ENCODE measurements around the gene HIBADH.

Gene HIBADH

GRCh38 chr7:27662490-27663205 lies at the start of gene HIBADH:
TSS of gene HIBADH (minus strand) at chr7:27662883. CDS start at chr7:27662788, 95 bp downstream.
- peak; percentile 98 for DNase-seq (ENCODE audit: low spot score)

GRCh38 chr7:27712217-27712616 lies 49.5 kb upstream of the HIBADH start:
- DNase-seq (ENCODE audit: low spot score), result no peak

- DNase-seq (ENCODE audit: low spot score), result no peak
Observed at GRCh38 chr7:27709137-27710075, 46.7 kb upstream of the HIBADH start.

- no peak for DNase-seq (ENCODE audit: low spot score)
Observed at GRCh38 chr7:27708485-27708884, 45.8 kb upstream of the HIBADH start.

GRCh38 chr7:27705200-27705594 lies 42.5 kb upstream of the HIBADH start:
- DNase-seq (ENCODE audit: low spot score), result no peak

GRCh38 chr7:27704422-27705199 lies 41.9 kb upstream of the HIBADH start:
- DNase-seq (ENCODE audit: low spot score), result no peak

GRCh38 chr7:27703181-27703580 lies 40.5 kb upstream of the HIBADH start:
- no peak for DNase-seq (ENCODE audit: low spot score)

- DNase-seq (ENCODE audit: low spot score), result no peak
Observed at GRCh38 chr7:27700501-27700900, 37.8 kb upstream of the HIBADH start.

- DNase-seq (ENCODE audit: low spot score), result no peak
Observed at GRCh38 chr7:27699751-27700150, 37.1 kb upstream of the HIBADH start.

GRCh38 chr7:27697861-27698430 lies 35.3 kb upstream of the HIBADH start:
- no peak for DNase-seq (ENCODE audit: low spot score)

GRCh38 chr7:27695096-27695495 lies 32.4 kb upstream of the HIBADH start:
- no peak for DNase-seq (ENCODE audit: low spot score)

GRCh38 chr7:27693794-27694193 lies 31.1 kb upstream of the HIBADH start:
- no peak for DNase-seq (ENCODE audit: low spot score)

GRCh38 chr7:27690649-27691048 lies 28.0 kb upstream of the HIBADH start:
- DNase-seq (ENCODE audit: low spot score), result no peak

GRCh38 chr7:27689591-27690164 lies 27.0 kb upstream of the HIBADH start:
- peak; percentile 6 for DNase-seq (ENCODE audit: low spot score)

GRCh38 chr7:27689150-27689549 lies 26.5 kb upstream of the HIBADH start:
- no peak for DNase-seq (ENCODE audit: low spot score)

- DNase-seq (ENCODE audit: low spot score), result no peak
Observed at GRCh38 chr7:27688646-27689045, 26.0 kb upstream of the HIBADH start.

GRCh38 chr7:27688056-27688455 lies 25.4 kb upstream of the HIBADH start:
- no peak for DNase-seq (ENCODE audit: low spot score)

GRCh38 chr7:27686315-27686714 lies 23.6 kb upstream of the HIBADH start:
- DNase-seq (ENCODE audit: low spot score), result no peak

- no peak for DNase-seq (ENCODE audit: low spot score)
Observed at GRCh38 chr7:27685893-27686292, 23.2 kb upstream of the HIBADH start.

- DNase-seq (ENCODE audit: low spot score), result no peak
Observed at GRCh38 chr7:27685209-27685608, 22.5 kb upstream of the HIBADH start.

GRCh38 chr7:27684491-27684890 lies 21.8 kb upstream of the HIBADH start:
- DNase-seq (ENCODE audit: low spot score), result no peak

GRCh38 chr7:27680610-27681009 lies 17.9 kb upstream of the HIBADH start:
- DNase-seq (ENCODE audit: low spot score), result no peak

Data from CD4-positive, alpha-beta T cell treated with Interleukin-15 for 4 hours (primary cell).